K562 (cell line): ENCODE results near the gene CHN2. TPM values are rescaled to one million over a fixed set of nuclear protein-coding genes. Genes with fewer than 3 reads are reported as not detected.

Source experiments
- ATAC-seq: fragments of 200-7000 bp; cut with Tn5 transposase; 3 replicates; pipeline ENCODE4 v1.9.1; 2020; ENCODE audit warnings: moderate library complexity
- BruUV-seq: library from RNA; stranded (reverse); fragments of 400-500 nt; replicated peaks from 2 replicates; lab custom pipeline; 2021; lab: Mats Ljungman, UMichigan
- CTCF ChIA-PET: fragments of 300-600 bp; formaldehyde crosslinking; extraction: SDS; loops from one replicate; lab custom pipeline; 2021; ENCODE audit warnings: low intra/inter-chr PET ratio; lab: Yijun Ruan, JAX
- POLR2A ChIA-PET: fragments of 300-600, 350-650 bp; sonication (Branson Sonifier 250); formaldehyde crosslinking; extraction: SDS; loops from one replicate; lab custom pipeline; 2021; ENCODE audit warnings: antibody characterized with exemption, inconsistent platforms; lab: Yijun Ruan, JAX
- DNase-seq, 4 experiments: peaks; one replicate each; pipeline versions ENCODE4 v3.0.0 to v3.0.0-alpha.2; 2011 to 2018; ENCODE audit warnings: low spot score in 3 of 4, mixed read lengths in 3 of 4; ENCODE audit errors: extremely low read depth in 1 of 4
- FAIRE-seq: peaks from 2 replicates; lab custom pipeline; 2011; peaks lifted over from hg19 to GRCh38; lab: Jason Lieb, UNC
- H2AFZ ChIP-seq: 2 replicates; pipeline ENCODE4 v1.6.0; 2011; ENCODE audit warnings: low read depth, low read length, control low read depth, inconsistent platforms
- H3K27ac ChIP-seq: fragments of 200-600 bp; 3 replicates; pipeline ENCODE4 v1.8.0; 2011; ENCODE audit warnings: low read depth, mild to moderate bottlenecking, control low read depth, inconsistent platforms, low read length, moderate library complexity, mixed read lengths; ENCODE audit errors: extremely low read depth
- H3K27me3 ChIP-seq, 2 experiments: fragments of 300-600 bp in 1 of 2; 2 replicates in 1 of 2; 3 replicates in 1 of 2; pipeline versions ENCODE4 v1.6.0 to v1.8.0; 2011; ENCODE audit warnings: inconsistent platforms in 2 of 2, low read length in 2 of 2, mild to moderate bottlenecking in 1 of 2, mixed read lengths in 1 of 2, moderate library complexity in 1 of 2; ENCODE audit not compliant: control insufficient read depth in 2 of 2, insufficient read depth in 2 of 2
- H3K36me3 ChIP-seq: fragments of 300-600 bp; 3 replicates; pipeline ENCODE4 v1.8.0; 2011; ENCODE audit warnings: mild to moderate bottlenecking, low read length, inconsistent platforms; ENCODE audit not compliant: control insufficient read depth, insufficient read depth
- H3K4me1 ChIP-seq, 2 experiments: fragments of 200-600 bp in 1 of 2; replicated peaks in 1 of 2; 2 replicates in 1 of 2; 3 replicates in 1 of 2; pipeline versions ENCODE4 v1.5.1 to v1.8.0; 2011; ENCODE audit warnings: inconsistent platforms in 2 of 2, low read length in 2 of 2, mild to moderate bottlenecking in 1 of 2, mixed read lengths in 1 of 2, moderate library complexity in 1 of 2; ENCODE audit not compliant: control insufficient read depth in 2 of 2, insufficient read depth in 2 of 2
- H3K4me2 ChIP-seq: 2 replicates; pipeline ENCODE4 v1.6.1; 2011; ENCODE audit warnings: low read length, control low read depth, inconsistent platforms, mixed read lengths; ENCODE audit not compliant: insufficient read depth
- H3K4me3 ChIP-seq: fragments of 200-600 bp; sonication (generic), shearing (Covaris generic); 2 replicates; pipeline ENCODE4 v1.5.1; 2016; ENCODE audit warnings: control low read depth, inconsistent platforms
- H3K79me2 ChIP-seq: fragments of 200-600 bp; 3 replicates; pipeline ENCODE4 v1.8.0; 2011; ENCODE audit warnings: low read length, inconsistent platforms; ENCODE audit not compliant: control insufficient read depth, insufficient read depth
- H3K9ac ChIP-seq, 2 experiments: 2 replicates each; pipeline versions ENCODE4 v1.6.0 to v1.6.1; 2011; ENCODE audit warnings: low read depth in 2 of 2, low read length in 2 of 2, control low read depth in 1 of 2, inconsistent platforms in 1 of 2, mild to moderate bottlenecking in 1 of 2, mixed read lengths in 1 of 2; ENCODE audit not compliant: insufficient read depth in 1 of 2
- H3K9me1 ChIP-seq: one replicate; pipeline ENCODE4 v1.6.0; 2011; ENCODE audit warnings: inconsistent platforms, mild to moderate bottlenecking, low read length, moderate library complexity; ENCODE audit not compliant: control insufficient read depth, insufficient read depth
- H3K9me3 ChIP-seq: replicated peaks from 2 replicates; pipeline ENCODE4 v1.5.1; 2011; ENCODE audit warnings: low read depth, low read length, inconsistent platforms; ENCODE audit not compliant: control insufficient read depth, insufficient read depth
- H4K20me1 ChIP-seq: replicated peaks from 2 replicates; pipeline ENCODE4 v1.6.1; 2011; ENCODE audit warnings: low read length, inconsistent platforms, mixed read lengths; ENCODE audit not compliant: control insufficient read depth, insufficient read depth
- FOS ChIP-seq: IDR thresholded peaks from 3 replicates; pipeline ENCODE4 v1.6.1; 2011; ENCODE audit not compliant: insufficient read length; ENCODE audit errors: extremely low read depth
- FOSL1 ChIP-seq: fragments of 200-800 bp; sonication (Bioruptor generic); conservative IDR thresholded peaks from 2 replicates; pipeline ENCODE4 v1.6.1; 2016; ENCODE audit warnings: missing genetic modification characterization, missing compliant biosample characterization
- HEY1 ChIP-seq: fragments of 250-450 bp; sonication (Bioruptor Pico); IDR thresholded peaks from 2 replicates; pipeline ENCODE4 v1.5.0; 2020; ENCODE audit warnings: mild to moderate bottlenecking, moderate library complexity, borderline replicate concordance
- MCM2 ChIP-seq: fragments of 450-650 bp; IDR thresholded peaks from 2 replicates; pipeline ENCODE4 v1.6.1; 2017; ENCODE audit warnings: low read depth, mild to moderate bottlenecking
- NFIC ChIP-seq: fragments of 450-650 bp; IDR thresholded peaks from 2 replicates; pipeline ENCODE4 v1.6.1; 2017; ENCODE audit warnings: mild to moderate bottlenecking, inconsistent platforms
- ZBTB1 ChIP-seq: sonication (generic); formaldehyde crosslinking; IDR thresholded peaks from 2 replicates; pipeline ENCODE4 v1.8.1; 2023; ENCODE audit warnings: missing genetic modification reagents, low read depth, mild to moderate bottlenecking, borderline replicate concordance
- WGBS: fragments of 100-300 bp; shearing (Covaris generic); methylation state at CpG from one replicate; pipeline ENCODE4 v1.1.6; 2016; ENCODE audit warnings: low coverage, mixed read lengths; ENCODE audit not compliant: insufficient coverage; ENCODE audit errors: missing lambda C conversion rate; 5-methylcytosine and 5-hydroxymethylcytosine counted together
- in situ Hi-C: fragments of 300-500 bp; cut with MboI; formaldehyde crosslinking; loops from 4 replicates; pipeline ENCODE4 v1.15.0; 2018; ENCODE audit warnings: inconsistent platforms, mixed read lengths
- intact Hi-C: fragments of 100-400 bp; cut with micrococcal nuclease; formaldehyde crosslinking; loops from 2 replicates; pipeline ENCODE4 v1.14.2; 2022
- polyA plus RNA-seq, 8 experiments: library from polyadenylated mRNA; depleted of rRNA in 4 of 8; stranded (reverse) in 5 of 8; unstranded in 3 of 8; fragments of >200 nt; fragmentation: Nextera tagmentation in 2 of 8; fragmentation: Illumina TruSeq in 1 of 8; extraction: Ambion mirVana in 2 of 8; extraction: Trizol in 1 of 8; gene quantifications; 2 replicates each; pipeline versions ENCODE4 v1.2.1 to v1.2.3, GENCODE V29; 2011 to 2014; ENCODE audit warnings: inconsistent platforms in 1 of 8, missing spikeins in 1 of 8
- total RNA-seq, 7 experiments: library from RNA; depleted of rRNA in 6 of 7; stranded (reverse); fragments of >200 nt in 6 of 7; fragmentation: Illumina TruSeq in 2 of 7; extraction: Trizol in 2 of 7; gene quantifications; 2 replicates each; pipeline versions ENCODE4 v1.2.1 to v1.2.3, GENCODE V29; 2011 to 2021; ENCODE audit warnings: low replicate concordance in 1 of 7
- TF ChIP-seq, protein P1 (sequence below): fragments of 450-650 bp; conservative IDR thresholded peaks from 2 replicates; pipeline ENCODE4 v1.6.1; 2016; ENCODE audit warnings: missing genetic modification characterization, low read depth, mild to moderate bottlenecking, control low read depth, missing compliant biosample characterization
- TF ChIP-seq, protein P2 (sequence below): conservative IDR thresholded peaks from 2 replicates; pipeline ENCODE4 v1.6.1; 2011; ENCODE audit warnings: low read depth, mild to moderate bottlenecking, low read length; ENCODE audit not compliant: control insufficient read depth

The CHN2 gene
- total and polyA plus RNA-seq, 9 of the 15 experiments (the other 6 are each of a cell fraction or from before 2014, with no cell fraction given) = 0.12 to 2.1 (median 0.31) TPM; not detected in 1

DNA sequence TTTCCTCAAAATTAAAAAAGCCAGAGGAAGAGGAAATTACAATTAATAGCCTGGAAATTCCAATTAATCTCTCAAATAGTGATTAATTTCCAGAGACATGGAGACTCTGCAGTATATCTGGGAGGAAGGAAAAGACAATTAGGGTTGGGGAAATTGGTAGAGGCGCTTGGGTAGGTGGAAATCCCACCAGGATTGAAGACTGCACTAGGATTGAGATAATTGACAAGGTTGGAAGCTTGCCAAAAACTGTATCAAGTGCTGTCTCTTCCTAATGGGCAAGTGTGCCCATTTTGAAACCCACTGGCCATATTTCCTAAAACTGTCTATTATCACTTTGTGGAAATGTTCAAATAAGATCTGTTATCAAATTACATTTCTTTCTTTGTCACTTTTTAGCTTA lies 21.6 kb downstream of the CHN2 start:
- H3K9me3 ChIP-seq = no peaks in the 10 kb centered on the region
- H3K79me2 ChIP-seq = no peaks in the 10 kb centered on the region
- H3K27me3 ChIP-seq = no peaks in the 10 kb centered on the region
- intact Hi-C loops = no loop called here
- no peak overlapping the region for H2AFZ ChIP-seq
- ChIA-PET POLR2A (interaction anchor here (1.0 to 1.3 kb wide), 2 partner anchors 11 to 139 kb away, joined by 3 read pairs; no protein-coding TSS in a partner anchor), CTCF (no interaction called here)
- in situ Hi-C loops = no loop called here
- no peak overlapping the region for H3K27ac ChIP-seq
- no peak overlapping the region for H3K4me3 ChIP-seq
- WGBS = 0% methylated on average over 1 of the region's 1 CpG
- H3K4me1 ChIP-seq = no peaks in the 10 kb centered on the region
- TF ChIP-seq NFIC = peak; percentile 64
- TF ChIP-seq FOSL1 (tag) = no peak
- no peak overlapping the region for H3K4me2 ChIP-seq
- DNase-seq (no peak), FAIRE-seq (no peak), ATAC-seq (no peak)
- H3K9ac ChIP-seq = no peak overlapping the region
- H3K36me3 ChIP-seq = no peaks in the 10 kb centered on the region
- no TSS peak for BruUV-seq
- H3K9me1 ChIP-seq = no peaks in the 10 kb centered on the region
- no peaks in the 10 kb centered on the region for H4K20me1 ChIP-seq

DNA sequence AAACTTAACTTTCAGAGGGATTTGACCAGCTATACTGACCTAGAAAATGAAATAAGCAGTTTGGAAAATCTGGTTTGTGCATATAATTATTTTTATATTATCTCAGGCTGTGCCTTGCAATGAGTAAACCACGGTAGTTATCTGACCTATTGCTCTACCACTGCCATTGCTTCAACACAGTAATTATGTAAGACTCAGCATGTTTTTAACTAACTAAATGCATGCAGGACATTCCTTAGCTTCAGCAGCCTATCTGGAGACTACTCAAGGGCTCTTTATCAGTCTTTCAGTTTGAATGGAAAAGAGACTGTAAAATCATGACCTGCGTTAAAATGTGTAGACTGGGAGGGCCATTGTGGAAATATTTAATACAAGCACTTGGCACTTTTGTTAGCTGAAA lies 22.5 kb downstream of the CHN2 start:
- POLR2A ChIA-PET = interaction anchor here (1.3 kb wide), 1 partner anchor 140 kb away, joined by 3 read pairs; no protein-coding TSS in a partner anchor
- BruUV-seq = no TSS peak
- no peaks in the 10 kb centered on the region for H3K9me1 ChIP-seq
- H2AFZ ChIP-seq = no peak overlapping the region
- in situ Hi-C loops (no loop called here), intact Hi-C loops (no loop called here)
- no peak overlapping the region for H3K27ac ChIP-seq
- FAIRE-seq (no peak), DNase-seq (no peak), ATAC-seq (no peak)
- H4K20me1 ChIP-seq = no peaks in the 10 kb centered on the region
- H3K79me2 ChIP-seq = no peaks in the 10 kb centered on the region
- no peaks in the 10 kb centered on the region for H3K36me3 ChIP-seq
- 5% methylated on average over 2 of the region's 2 CpGs for WGBS
- CTCF ChIA-PET = no interaction called here
- TF ChIP-seq, protein P1, sequence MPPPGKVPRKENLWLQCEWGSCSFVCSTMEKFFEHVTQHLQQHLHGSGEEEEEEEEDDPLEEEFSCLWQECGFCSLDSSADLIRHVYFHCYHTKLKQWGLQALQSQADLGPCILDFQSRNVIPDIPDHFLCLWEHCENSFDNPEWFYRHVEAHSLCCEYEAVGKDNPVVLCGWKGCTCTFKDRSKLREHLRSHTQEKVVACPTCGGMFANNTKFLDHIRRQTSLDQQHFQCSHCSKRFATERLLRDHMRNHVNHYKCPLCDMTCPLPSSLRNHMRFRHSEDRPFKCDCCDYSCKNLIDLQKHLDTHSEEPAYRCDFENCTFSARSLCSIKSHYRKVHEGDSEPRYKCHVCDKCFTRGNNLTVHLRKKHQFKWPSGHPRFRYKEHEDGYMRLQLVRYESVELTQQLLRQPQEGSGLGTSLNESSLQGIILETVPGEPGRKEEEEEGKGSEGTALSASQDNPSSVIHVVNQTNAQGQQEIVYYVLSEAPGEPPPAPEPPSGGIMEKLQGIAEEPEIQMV (tag) = no peak
- TF ChIP-seq MCM2 = no peak
- TF ChIP-seq FOS = no peak
- no peak for TF ChIP-seq ZBTB1
- TF ChIP-seq, protein P2, sequence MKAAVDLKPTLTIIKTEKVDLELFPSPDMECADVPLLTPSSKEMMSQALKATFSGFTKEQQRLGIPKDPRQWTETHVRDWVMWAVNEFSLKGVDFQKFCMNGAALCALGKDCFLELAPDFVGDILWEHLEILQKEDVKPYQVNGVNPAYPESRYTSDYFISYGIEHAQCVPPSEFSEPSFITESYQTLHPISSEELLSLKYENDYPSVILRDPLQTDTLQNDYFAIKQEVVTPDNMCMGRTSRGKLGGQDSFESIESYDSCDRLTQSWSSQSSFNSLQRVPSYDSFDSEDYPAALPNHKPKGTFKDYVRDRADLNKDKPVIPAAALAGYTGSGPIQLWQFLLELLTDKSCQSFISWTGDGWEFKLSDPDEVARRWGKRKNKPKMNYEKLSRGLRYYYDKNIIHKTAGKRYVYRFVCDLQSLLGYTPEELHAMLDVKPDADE = no peak
- no peak for TF ChIP-seq HEY1 (CRISPR knock-in tag)
- no peaks in the 10 kb centered on the region for H3K9me3 ChIP-seq
- no peak overlapping the region for H3K4me2 ChIP-seq
- H3K27me3 ChIP-seq = no peaks in the 10 kb centered on the region
- no peak overlapping the region for H3K4me3 ChIP-seq
- no peak overlapping the region for H3K9ac ChIP-seq
- no peaks in the 10 kb centered on the region for H3K4me1 ChIP-seq
